HL-60/S4 treated with phorbol 12-myristate 13-acetate at 8.2 ng/mL for 4 days and 3 days (cell line): Measurements from ENCODE around the gene KRTAP10-5.

Source experiments
- in situ Hi-C: fragments of 300-500 bp; cut with MboI; formaldehyde crosslinking; loops from 2 replicates; pipeline ENCODE4 v1.15.0; 2022; ENCODE audit warnings: low sequenced_read_pairs

The KRTAP10-5 gene

DNA sequence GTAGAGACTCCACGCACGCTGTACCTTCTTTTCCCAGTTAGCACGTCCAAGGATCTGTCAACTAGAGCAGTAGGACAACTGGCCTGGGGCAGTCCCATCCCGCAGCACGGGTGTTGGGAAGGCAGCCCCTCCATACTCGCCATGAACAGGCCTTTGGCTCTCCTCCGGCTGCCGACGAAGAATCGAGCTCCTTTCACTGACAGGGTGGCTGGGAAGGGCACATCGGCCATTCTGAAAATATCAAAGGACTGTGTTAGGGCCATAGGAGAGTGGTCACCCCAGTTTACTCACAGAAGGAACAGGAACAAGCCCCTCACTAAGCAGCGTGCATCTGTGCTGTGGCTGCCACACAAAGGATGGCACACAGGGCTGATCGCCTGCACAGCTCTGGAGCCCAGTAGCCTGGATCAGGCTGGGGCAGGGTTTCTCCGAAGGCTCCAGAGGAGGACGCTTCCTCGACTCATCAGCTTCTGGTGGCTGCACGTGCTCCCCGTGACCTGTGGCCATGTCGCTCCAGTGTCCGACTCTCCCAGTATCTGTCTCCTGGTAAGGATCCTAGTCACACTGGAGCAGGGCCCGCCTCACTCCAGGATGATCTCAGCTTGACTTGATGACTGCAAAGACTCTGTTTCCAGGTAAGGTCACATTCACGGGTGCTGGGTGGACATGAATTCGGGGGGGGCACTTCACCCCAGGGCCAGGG, 49.4 kb downstream of the KRTAP10-5 start:
- in situ Hi-C loops = no loop called here

DNA sequence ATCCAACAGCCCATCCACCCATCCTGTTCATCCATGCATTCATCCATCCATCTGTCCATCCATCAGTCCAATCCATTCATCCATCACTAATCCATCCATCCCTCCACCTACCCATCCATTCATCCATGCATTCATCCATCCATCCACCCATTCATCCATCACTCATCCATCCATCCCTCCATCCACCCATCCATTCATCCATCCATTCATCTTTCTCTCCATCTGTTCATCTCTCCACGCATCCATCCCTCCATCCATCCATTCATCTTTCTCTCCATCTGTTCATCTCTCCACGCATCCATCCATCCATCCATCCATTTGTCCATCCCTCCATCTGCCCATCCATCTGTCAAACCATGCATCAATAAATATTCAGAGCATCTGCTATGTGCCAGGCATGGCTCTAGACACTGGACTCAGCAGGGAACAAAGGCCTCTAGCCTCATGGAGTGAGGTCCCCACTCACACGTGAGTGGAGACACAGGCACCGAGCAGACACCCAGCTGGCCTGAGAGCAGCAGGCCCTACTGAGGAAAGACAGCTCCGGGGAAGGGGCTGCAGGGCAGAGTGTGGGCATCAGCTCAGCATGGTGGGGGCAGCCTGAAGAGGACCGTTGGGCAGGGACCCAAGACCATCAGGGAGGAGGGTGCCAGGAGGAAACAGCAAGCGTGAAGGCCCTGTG, 50.0 kb downstream of the KRTAP10-5 start:
- in situ Hi-C loops = no loop called here

DNA sequence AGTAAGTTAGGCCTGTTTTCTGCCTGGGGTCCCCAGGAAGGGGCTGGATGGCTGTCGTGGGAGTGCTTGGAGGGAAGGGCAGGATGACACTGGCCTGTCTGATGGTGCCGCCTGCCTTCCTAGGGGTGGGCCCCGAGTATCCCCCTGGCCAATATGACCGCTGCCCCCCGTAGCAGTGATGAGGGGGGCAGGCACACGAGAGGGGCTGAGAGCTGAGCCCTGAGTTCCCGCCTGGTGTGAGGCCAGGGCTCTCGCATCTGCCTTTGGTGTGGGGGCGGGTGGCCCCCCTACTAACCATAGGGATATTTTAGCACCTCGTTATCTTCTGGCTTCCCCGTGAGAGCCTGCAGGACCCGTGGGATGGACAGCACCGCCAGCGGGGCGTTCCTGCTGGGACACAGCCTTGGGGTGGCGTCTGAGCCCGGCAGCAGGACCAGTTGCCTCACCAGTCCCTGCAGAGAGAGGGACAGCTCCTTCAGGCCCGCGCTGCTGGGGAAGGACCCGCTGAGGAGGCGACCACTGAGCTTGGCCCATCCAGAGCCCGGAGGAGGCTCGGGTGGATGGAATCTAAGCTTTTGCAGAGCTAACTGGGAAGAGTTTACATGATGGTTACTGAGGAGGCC, 50.8 kb downstream of the KRTAP10-5 start:
- in situ Hi-C loops = no loop called here
